ENCODE results near the gene EME2. TPM values are rescaled to one million over a fixed set of nuclear protein-coding genes. Genes with fewer than 3 reads are reported as not detected.
A peak's percentile ranks its signal among the peaks of the same experiment; 100 is the strongest.

Gene EME2
- total and polyA plus RNA-seq, 2 of the 13 experiments (the other 11 are each of a cell fraction or from before 2014, with no cell fraction given) = 4.4 to 7.6 TPM

- TF ChIP-seq ZNF468 (CRISPR knock-in tag; IDR thresholded peaks at IDR 0.05) (no peak), GTF3A (CRISPR knock-in tag; conservative IDR thresholded peaks at IDR 0.05) (no peak), MLX (CRISPR knock-in tag; IDR thresholded peaks at IDR 0.05) (no peak), HES4 (CRISPR knock-in tag; IDR thresholded peaks at IDR 0.05; ENCODE audit: borderline replicate concordance) (0 out of 2 replicates have a peak, but pooled peaks have one; percentile 12), ZNF790 (CRISPR knock-in tag; IDR thresholded peaks at IDR 0.05; ENCODE audit: borderline replicate concordance) (no peak), HOXA3 (CRISPR knock-in tag; IDR thresholded peaks at IDR 0.05) (0 out of 2 replicates have a peak, but pooled peaks have one; percentile 0), PATZ1 (CRISPR knock-in tag; IDR thresholded peaks at IDR 0.05) (peak; percentile 47), TOPORS (CRISPR knock-in tag; IDR thresholded peaks at IDR 0.05) (no peak), ZFP91 (CRISPR knock-in tag; IDR thresholded peaks at IDR 0.05; ENCODE audit: borderline replicate concordance) (peak; percentile 52; the same call in 1 of the 2 replicates), THYN1 (CRISPR knock-in tag; IDR thresholded peaks at IDR 0.05; ENCODE audit: borderline replicate concordance, low read depth) (no peak), ATF1 (CRISPR knock-in tag; IDR thresholded peaks at IDR 0.05) (no peak), ZFY (CRISPR knock-in tag; IDR thresholded peaks at IDR 0.05) (peak; percentile 31; the same call in 1 of the 2 replicates), ARID2 (CRISPR knock-in tag; IDR thresholded peaks at IDR 0.05; ENCODE audit: borderline replicate concordance) (no peak), ZNF563 (CRISPR knock-in tag; IDR thresholded peaks at IDR 0.05) (no peak), BCL6 (CRISPR knock-in tag; IDR thresholded peaks at IDR 0.05) (no peak), MAX (IDR thresholded peaks at IDR 0.05) (peak; percentile 19; the same call in 1 of the 2 replicates), BCLAF1 (IDR thresholded peaks at IDR 0.05) (no peak), ZNF672 (CRISPR knock-in tag; IDR thresholded peaks at IDR 0.05) (no peak), KDM6A (CRISPR knock-in tag; IDR thresholded peaks at IDR 0.05; ENCODE audit: low read depth) (no peak), TEAD2 (CRISPR knock-in tag; IDR thresholded peaks at IDR 0.05) (no peak), SNRNP70 (IDR thresholded peaks at IDR 0.05; ENCODE audit: low read depth, low read length) (no peak), ARHGAP35 (CRISPR knock-in tag; IDR thresholded peaks at IDR 0.05; ENCODE audit: borderline replicate concordance) (no peak), ZNF879 (CRISPR knock-in tag; IDR thresholded peaks at IDR 0.05) (no peak), REL (CRISPR knock-in tag; conservative IDR thresholded peaks at IDR 0.05) (no peak)
Observed at GRCh38 chr16:1771188-1771863, 1.3 kb upstream of the EME2 start, which contains the start of gene NME3 (continued).

Data from HepG2 (cell line).